ENCODE results near the gene IL1RN. TPM values are rescaled to one million over a fixed set of nuclear protein-coding genes. Genes with fewer than 3 reads are reported as not detected.

IL1RN gene
- total and polyA plus RNA-seq, 2 of the 8 experiments (the other 6 are each of a cell fraction or from before 2014, with no cell fraction given): not detected

GRCh38 chr2:113178069-113178746, 50.8 kb downstream of the IL1RN start:
- Histone ChIP-seq H2BK15ac (ENCODE audit: low read length) (no peak overlapping the region), H4K5ac (ENCODE audit: insufficient read length, low read depth, low read length) (no peak overlapping the region), H2BK120ac (replicated peaks; ENCODE audit: low read depth, low read length) (no peak overlapping the region), H3K27me3 (replicated peaks in 1 of 4; ENCODE audit: control insufficient read depth in 3 of 4, extremely low read depth in 1 of 4, insufficient read depth in 3 of 4, low read length in 3 of 4) (no peaks in the 10 kb centered on the region), H2BK12ac (ENCODE audit: low read depth, low read length) (no peak overlapping the region), H3K79me1 (ENCODE audit: low read depth, low read length) (no peaks in the 10 kb centered on the region), H3K27ac (ENCODE audit: low read depth, low read length) (no peak overlapping the region), H3K79me2 (ENCODE audit: control insufficient read depth in 1 of 2, insufficient read depth in 2 of 2, low read length in 2 of 2) (no peaks in the 10 kb centered on the region), H3K23me2 (ENCODE audit: low read depth, low read length) (0 out of 2 replicates have a peak, but pooled peaks cover 2% of the 10 kb centered on the region), H3K4me3 (ENCODE audit: extremely low read depth in 1 of 4, insufficient read depth in 2 of 4, low read depth in 3 of 4, low read length in 4 of 4) (no peak overlapping the region), H2BK20ac (ENCODE audit: low read length) (no peak overlapping the region), H3K4me2 (ENCODE audit: insufficient read depth in 1 of 2, low read depth in 2 of 2, low read length in 2 of 2) (no peak overlapping the region), H3K4me1 (replicated peaks in 1 of 4; ENCODE audit: control insufficient read depth in 3 of 4, insufficient read depth in 4 of 4, low read length in 3 of 4) (peaks cover 0 to 8% (median 2%) of the 10 kb centered on the region in 4 experiments; a peak in 4 of 7 replicates), H3K36me3 (ENCODE audit: control insufficient read depth in 2 of 4, insufficient read depth in 4 of 4, low read length in 3 of 4) (no peaks in the 10 kb centered on the region), H4K91ac (replicated peaks; ENCODE audit: insufficient read length, low read length) (no peak overlapping the region), H3K18ac (ENCODE audit: extremely low read depth, low read length) (no peak overlapping the region), H2AFZ (ENCODE audit: low read length) (no peak overlapping the region), H2BK5ac (ENCODE audit: low read depth, low read length) (no peak overlapping the region), H4K8ac (ENCODE audit: extremely low read depth, insufficient read depth, low read length) (no peak overlapping the region), H2AK5ac (ENCODE audit: low read depth, low read length) (no peak overlapping the region), H3K9ac (replicated peaks in 1 of 4; ENCODE audit: extremely low read depth in 1 of 4, low read depth in 3 of 4, low read length in 3 of 4) (no peak overlapping the region), H4K20me1 (replicated peaks in 1 of 2; ENCODE audit: control insufficient read depth in 1 of 2, insufficient read depth in 2 of 2, low read length in 2 of 2) (no peaks in the 10 kb centered on the region), H3K23ac (ENCODE audit: insufficient read length) (no peak overlapping the region), H3K56ac (replicated peaks; ENCODE audit: insufficient read length, low read depth, low read length) (no peak overlapping the region), H3K4ac (replicated peaks; ENCODE audit: insufficient read length, low read depth, low read length) (no peak overlapping the region), H3K9me3 (ENCODE audit: insufficient read depth in 2 of 2, low read depth in 1 of 2, low read length in 1 of 2) (no peaks in the 10 kb centered on the region), H3K14ac (ENCODE audit: insufficient read length) (no peak overlapping the region)
- 83% methylated on average over 11 of the region's 11 CpGs; no CpG with 5 or more reads in 1 of the 2 experiments for WGBS, 2 experiments (ENCODE audit: extremely low coverage in 1 of 2, insufficient coverage in 1 of 2, insufficient read length in 1 of 2, insufficient replicate concordance in 2 of 2, low coverage in 1 of 2, low lambda C conversion rate in 2 of 2, missing lambda C conversion rate in 1 of 2)
- FAIRE-seq (no peak), DNase-seq (ENCODE audit: low read depth in 1 of 2, low spot score in 2 of 2) (no peak)
- no peak for TF ChIP-seq JUND (IDR thresholded peaks at IDR 0.05; ENCODE audit: low read length)
- POLR2A ChIA-PET (ENCODE audit: partially characterized antibody): no interaction called here
- CTCF ChIA-PET (ENCODE audit: partially characterized antibody): interaction anchor here (1.3 to 3.9 kb wide), 2 partner anchors 26 to 40 kb away, joined by 4 to 34 read pairs; no protein-coding TSS in a partner anchor

Data from H1 (cell line).